ENCODE measurements around the gene ZNF823. TPM values are rescaled to one million over a fixed set of nuclear protein-coding genes. Genes with fewer than 3 reads are reported as not detected.

Gene ZNF823
- total and polyA plus RNA-seq, 2 of the 13 experiments (the other 11 are each of a cell fraction or from before 2014, with no cell fraction given) = 5.7 to 11.7 TPM

- TF ChIP-seq ZBTB33 (CRISPR knock-in tag; IDR thresholded peaks at IDR 0.05) (peak; percentile 98), GATAD2A (CRISPR knock-in tag; IDR thresholded peaks at IDR 0.05) (peak; percentile 20; the same call in 1 of the 2 replicates), ZGPAT (CRISPR knock-in tag; IDR thresholded peaks at IDR 0.05) (0 out of 2 replicates have a peak, but pooled peaks have one; percentile 38), KDM2A (CRISPR knock-in tag; IDR thresholded peaks at IDR 0.05; ENCODE audit: borderline replicate concordance, low read depth) (peak; percentile 25; the same call in 1 of the 2 replicates)
Measured at GRCh38 chr19:11771520-11771919, 32.8 kb upstream of the ZNF823 start (continued).

DNA sequence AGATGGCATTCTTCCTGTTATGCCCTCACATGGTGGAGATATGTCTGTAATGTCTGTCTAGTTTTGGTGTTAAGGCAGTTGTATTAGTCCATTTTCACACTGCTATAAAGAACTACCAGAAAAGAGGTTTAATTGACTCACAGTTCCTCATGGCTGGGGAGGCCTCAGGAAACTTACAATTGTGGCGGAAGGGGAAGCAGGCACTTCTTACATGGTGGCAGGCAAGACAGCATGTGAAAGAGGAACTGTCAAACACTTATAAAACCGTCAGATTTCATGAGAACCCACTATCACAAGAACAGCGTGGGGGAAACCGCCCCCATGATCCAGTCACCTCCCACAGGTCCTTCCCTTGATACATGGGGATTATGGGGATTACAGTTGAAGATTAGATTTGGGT, 31.2 kb upstream of the ZNF823 start:
- H4K20me1 ChIP-seq (ENCODE audit: insufficient read depth, low read length) = no peaks in the 10 kb centered on the region; the same call in 1 of the 2 replicates
- no peak for FAIRE-seq
- no peak overlapping the region for H3K27ac ChIP-seq (ENCODE audit: extremely low read length, insufficient read depth, low read length)
- no peaks in the 10 kb centered on the region; a peak in 2 of 5 replicates for H3K27me3 ChIP-seq (ENCODE audit: control insufficient read depth in 1 of 2, insufficient read depth in 2 of 2, low read length in 2 of 2)
- TF ChIP-seq TOE1 (CRISPR knock-in tag; IDR thresholded peaks at IDR 0.05) (no peak), ZNF430 (CRISPR knock-in tag; IDR thresholded peaks at IDR 0.05) (0 out of 2 replicates have a peak, but pooled peaks have one; percentile 53)
- no peaks in the 10 kb centered on the region for H3K9me3 ChIP-seq (ENCODE audit: low read length)
- in situ Hi-C loops (cut with HindIII; ENCODE audit: extremely low pct_ligation_motif_present, low pct_unique_long_range_greater_than_20kb) = no loop called here
- H3K79me2 ChIP-seq (ENCODE audit: insufficient read depth, low read length) = peaks cover 46% of the 10 kb centered on the region
- peaks cover 49% of the 10 kb centered on the region for H3K4me1 ChIP-seq (ENCODE audit: insufficient read depth, low read length)
- intact Hi-C loops (cut with micrococcal nuclease; ENCODE audit: unreplicated experiment) = no loop called here
- ChIA-PET POLR2A (no interaction called here), CTCF (ENCODE audit: low intra/inter-chr PET ratio, low total read pairs) (no interaction called here)
- 97% methylated on average over 4 of the region's 4 CpGs for WGBS (ENCODE audit: low lambda C conversion rate)
- no peaks in the 10 kb centered on the region for H3K36me3 ChIP-seq (replicated peaks in 1 of 2; ENCODE audit: control insufficient read depth in 1 of 2, insufficient read depth in 2 of 2, low read length in 2 of 2)
- no peak overlapping the region for H2AFZ ChIP-seq (ENCODE audit: low read length)
- H3K4me2 ChIP-seq (ENCODE audit: low read depth, low read length) = no peak overlapping the region
- BruUV-seq (replicated peaks) = no TSS peak
- ATAC-seq = no peak
- no peak overlapping the region for H3K9ac ChIP-seq (ENCODE audit: insufficient read depth, low read depth, low read length)
- no peak for DNase-seq (ENCODE audit: low spot score)
- no peak overlapping the region for H3K4me3 ChIP-seq (replicated peaks in 1 of 3; ENCODE audit: insufficient read depth in 1 of 3, low read depth in 2 of 3, low read length in 3 of 3)
